Neural cell (in vitro differentiated cells): ENCODE results near the gene MXRA8. TPM values are rescaled to one million over a fixed set of nuclear protein-coding genes. Genes with fewer than 3 reads are reported as not detected.

ENCODE experiments used
- H2AFZ ChIP-seq: fragments of 200-600, 300-800 bp; sonication (generic), shearing (Covaris generic); 2 replicates; pipeline ENCODE4 v1.6.0; 2014; ENCODE audit warnings: low read depth, mild to moderate bottlenecking, antibody characterized with exemption, low read length, moderate library complexity
- H3F3A ChIP-seq: fragments of 200-600 bp; shearing (Covaris generic); 2 replicates; pipeline ENCODE4 v1.6.1; 2016; ENCODE audit warnings: mild to moderate bottlenecking, moderate library complexity, mixed read lengths, antibody characterized with exemption, low read length; ENCODE audit not compliant: insufficient read depth, poor library complexity, severe bottlenecking
- H3K27ac ChIP-seq: fragments of 200-600, 300-800 bp; sonication (generic), shearing (Covaris generic); 2 replicates; pipeline ENCODE4 v1.5.1; 2014; ENCODE audit warnings: mild to moderate bottlenecking, low read length, moderate library complexity
- H3K27me3 ChIP-seq: fragments of 300-800, 200-600 bp; sonication (generic), shearing (Covaris generic); 2 replicates; pipeline ENCODE4 v1.6.0; 2014; ENCODE audit warnings: mild to moderate bottlenecking, low read depth, low read length, moderate library complexity; ENCODE audit not compliant: insufficient read depth
- H3K36me3 ChIP-seq: fragments of 300-800, 200-600 bp; sonication (generic), shearing (Covaris generic); 2 replicates; pipeline ENCODE4 v1.5.1; 2014; ENCODE audit warnings: mild to moderate bottlenecking, antibody characterized with exemption, low read length, moderate library complexity; ENCODE audit not compliant: insufficient read depth
- H3K4me2 ChIP-seq: fragments of 300-800, 200-600 bp; sonication (generic), shearing (Covaris generic); 2 replicates; pipeline ENCODE4 v1.6.0; 2014; ENCODE audit warnings: mild to moderate bottlenecking, low read length
- H3K4me3 ChIP-seq: fragments of 300-800, 200-600 bp; sonication (generic), shearing (Covaris generic); 2 replicates; pipeline ENCODE4 v1.5.1; 2014; ENCODE audit warnings: mild to moderate bottlenecking, low read length, moderate library complexity
- H3K79me2 ChIP-seq: fragments of 200-600 bp; shearing (Covaris generic); replicated peaks from 2 replicates; pipeline ENCODE4 v1.6.0; 2014; ENCODE audit warnings: mild to moderate bottlenecking, low read length, moderate library complexity; ENCODE audit not compliant: insufficient read depth
- H3K9ac ChIP-seq: fragments of 300-800, 200-600 bp; sonication (generic), shearing (Covaris generic); 2 replicates; pipeline ENCODE4 v1.6.1; 2016; ENCODE audit warnings: mild to moderate bottlenecking, low read length, mixed read lengths
- H3K9me2 ChIP-seq: fragments of 200-600 bp; shearing (Covaris generic); 2 replicates; pipeline ENCODE4 v1.6.1; 2016; ENCODE audit warnings: mild to moderate bottlenecking, low read length, mixed read lengths; ENCODE audit not compliant: insufficient read depth
- H3K9me3 ChIP-seq: fragments of 200-600, 300-800 bp; sonication (generic), shearing (Covaris generic); 2 replicates; pipeline ENCODE4 v1.6.1; 2016; ENCODE audit warnings: mild to moderate bottlenecking, mixed run types, low read length, moderate library complexity, mixed read lengths
- H4K20me1 ChIP-seq: fragments of 200-600 bp; shearing (Covaris generic); 2 replicates; pipeline ENCODE4 v1.6.1; 2016; ENCODE audit warnings: mild to moderate bottlenecking, mixed run types; ENCODE audit not compliant: insufficient read depth
- EP300 ChIP-seq: fragments of 450-650 bp; conservative IDR thresholded peaks from 2 replicates; pipeline ENCODE4 v1.6.1; 2014; ENCODE audit warnings: antibody characterized with exemption, mild to moderate bottlenecking, moderate library complexity; ENCODE audit not compliant: poor library complexity, severe bottlenecking
- EZH2 ChIP-seq: fragments of 200-600, 300-800 bp; shearing (Covaris generic), sonication (generic); IDR thresholded peaks from 2 replicates; pipeline ENCODE4 v1.6.1; 2014; ENCODE audit warnings: antibody characterized with exemption, low read length, borderline replicate concordance, mild to moderate bottlenecking; ENCODE audit not compliant: insufficient read depth, poor library complexity, severe bottlenecking
- MXI1 ChIP-seq: fragments of 450-650 bp; conservative IDR thresholded peaks from 2 replicates; pipeline ENCODE4 v1.6.1; 2014; ENCODE audit warnings: antibody characterized with exemption, mild to moderate bottlenecking; ENCODE audit not compliant: poor library complexity, severe bottlenecking
- POLR2AphosphoS5 ChIP-seq: IDR thresholded peaks from 2 replicates; pipeline ENCODE4 v1.6.1; 2012
- RAD21 ChIP-seq: fragments of 450-650 bp; conservative IDR thresholded peaks from 2 replicates; pipeline ENCODE4 v1.6.1; 2014; ENCODE audit warnings: antibody characterized with exemption, mild to moderate bottlenecking, moderate library complexity
- SMC3 ChIP-seq: fragments of 450-650 bp; conservative IDR thresholded peaks from 2 replicates; pipeline ENCODE4 v1.6.1; 2014; ENCODE audit warnings: antibody characterized with exemption, mild to moderate bottlenecking, moderate library complexity; ENCODE audit not compliant: poor library complexity
- TAF1 ChIP-seq: IDR thresholded peaks from 2 replicates; pipeline ENCODE4 v1.6.1; 2012; ENCODE audit warnings: low read depth
- polyA plus RNA-seq: library from polyadenylated mRNA; depleted of rRNA; stranded (reverse); fragments of >200 nt; gene quantifications from 2 replicates; pipeline ENCODE4 v1.2.3, GENCODE V29; 2014
- TF ChIP-seq, protein P1 (sequence below): fragments of 450-650 bp; IDR thresholded peaks from 2 replicates; pipeline ENCODE4 v1.5.1; 2014; ENCODE audit warnings: antibody characterized with exemption, mild to moderate bottlenecking, moderate library complexity; ENCODE audit not compliant: poor library complexity, severe bottlenecking
- TF ChIP-seq, protein P2 (sequence below): IDR thresholded peaks from 2 replicates; pipeline ENCODE4 v1.6.1; 2012; ENCODE audit warnings: borderline replicate concordance

Gene MXRA8
- polyA plus RNA-seq, 1 donor from 2014 or later: 1.7 TPM

DNA sequence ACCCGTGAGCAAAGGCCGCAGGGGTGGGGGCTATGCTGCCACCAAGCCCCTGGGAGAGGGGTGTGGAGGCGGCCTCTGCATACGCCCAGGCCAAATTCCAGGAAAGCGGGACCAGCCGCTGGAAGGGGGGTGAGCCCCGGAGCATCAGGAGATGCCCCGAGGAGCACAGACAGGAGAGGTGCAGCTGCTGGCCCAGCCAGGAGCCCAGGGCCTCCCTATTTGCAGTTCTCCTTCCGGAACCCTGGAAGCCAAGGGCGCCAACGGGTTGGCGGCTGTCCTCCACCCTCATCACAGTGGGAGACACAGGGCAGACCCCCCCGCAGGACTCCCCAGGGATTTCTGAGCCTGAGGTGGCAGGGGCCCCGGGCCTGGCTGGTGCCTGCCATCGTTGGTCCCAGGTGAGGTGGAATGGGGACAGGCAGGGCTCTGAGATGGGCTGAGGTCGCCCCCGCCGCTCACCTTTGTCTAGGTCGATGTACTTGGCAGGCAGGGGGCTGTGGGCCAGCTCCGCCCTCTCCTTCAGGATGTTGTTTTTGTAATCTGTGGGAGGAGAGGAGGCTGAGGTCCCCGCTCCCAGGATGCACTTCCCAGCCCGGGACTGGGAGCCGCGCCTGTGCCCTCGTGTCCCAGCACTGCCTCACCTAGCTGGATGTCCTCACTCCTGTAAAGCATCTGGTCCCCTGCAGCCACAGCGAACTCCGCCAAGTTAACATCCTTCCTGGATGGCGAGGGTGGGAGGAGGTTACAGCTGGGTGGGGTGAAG lies 4.8 kb downstream of the MXRA8 start:
- Histone ChIP-seq H2AFZ (no peak overlapping the region), H3F3A (no peaks in the 10 kb centered on the region), H3K36me3 (no peaks in the 10 kb centered on the region), H3K4me3 (peak overlapping the region; percentile 55), H3K9me2 (no peaks in the 10 kb centered on the region), H4K20me1 (no peaks in the 10 kb centered on the region), H3K27me3 (peaks cover 26% of the 10 kb centered on the region), H3K9ac (peak overlapping the region; percentile 9), H3K9me3 (no peaks in the 10 kb centered on the region), H3K4me2 (no peak overlapping the region), H3K27ac (no peak overlapping the region), H3K79me2 (no peaks in the 10 kb centered on the region)
- no peak for TF ChIP-seq EP300
- TF ChIP-seq SMC3: no peak
- TF ChIP-seq MXI1: no peak
- TF ChIP-seq POLR2AphosphoS5: no peak
- TF ChIP-seq EZH2: no peak

DNA sequence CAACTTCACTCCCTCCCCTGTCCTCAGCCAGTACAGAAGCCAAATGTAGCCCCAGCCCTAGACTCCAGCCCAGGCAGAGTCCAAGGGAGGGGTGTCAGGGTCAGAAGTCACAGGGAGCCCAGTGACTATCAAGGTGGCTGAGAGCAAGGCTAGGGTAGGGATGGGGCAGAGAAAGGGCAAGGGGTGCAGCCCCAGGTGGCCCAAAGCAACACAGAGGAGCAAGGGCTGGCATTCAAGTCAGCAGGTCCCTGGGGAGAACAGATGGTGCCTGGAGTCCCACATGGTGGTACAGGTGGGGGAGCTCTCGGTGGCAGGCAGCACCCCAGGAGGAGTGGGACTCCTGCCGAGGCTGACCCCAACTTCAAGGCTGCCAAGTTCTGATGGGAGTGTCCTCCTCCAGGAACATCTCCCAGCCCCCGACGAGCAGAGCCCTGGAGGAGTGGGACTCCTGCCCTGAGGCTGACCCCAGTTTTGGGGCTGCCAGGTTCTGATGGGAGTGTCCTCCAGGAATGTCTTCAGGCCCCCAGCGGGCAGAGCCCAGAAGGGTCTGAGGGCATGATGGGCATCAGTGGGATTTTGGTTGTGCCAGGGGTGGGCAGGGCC lies 5.5 kb downstream of the MXRA8 start:
- Histone ChIP-seq H3K79me2 (peaks cover 5% of the 10 kb centered on the region), H3K27ac (no peak overlapping the region), H3K4me2 (no peak overlapping the region)

More for the DNA sequence above, 5.5 kb downstream of the MXRA8 start:
- Histone ChIP-seq H3F3A (no peaks in the 10 kb centered on the region), H2AFZ (no peak overlapping the region), H3K27me3 (peaks cover 26% of the 10 kb centered on the region), H3K9me2 (no peaks in the 10 kb centered on the region), H3K36me3 (no peaks in the 10 kb centered on the region), H3K9me3 (no peaks in the 10 kb centered on the region), H3K4me3 (no peak overlapping the region), H4K20me1 (peaks cover 3% of the 10 kb centered on the region), H3K9ac (no peak overlapping the region)
- no peak for TF ChIP-seq RAD21
- TF ChIP-seq SMC3: no peak
- no peak for TF ChIP-seq EZH2
- TF ChIP-seq, protein P1, sequence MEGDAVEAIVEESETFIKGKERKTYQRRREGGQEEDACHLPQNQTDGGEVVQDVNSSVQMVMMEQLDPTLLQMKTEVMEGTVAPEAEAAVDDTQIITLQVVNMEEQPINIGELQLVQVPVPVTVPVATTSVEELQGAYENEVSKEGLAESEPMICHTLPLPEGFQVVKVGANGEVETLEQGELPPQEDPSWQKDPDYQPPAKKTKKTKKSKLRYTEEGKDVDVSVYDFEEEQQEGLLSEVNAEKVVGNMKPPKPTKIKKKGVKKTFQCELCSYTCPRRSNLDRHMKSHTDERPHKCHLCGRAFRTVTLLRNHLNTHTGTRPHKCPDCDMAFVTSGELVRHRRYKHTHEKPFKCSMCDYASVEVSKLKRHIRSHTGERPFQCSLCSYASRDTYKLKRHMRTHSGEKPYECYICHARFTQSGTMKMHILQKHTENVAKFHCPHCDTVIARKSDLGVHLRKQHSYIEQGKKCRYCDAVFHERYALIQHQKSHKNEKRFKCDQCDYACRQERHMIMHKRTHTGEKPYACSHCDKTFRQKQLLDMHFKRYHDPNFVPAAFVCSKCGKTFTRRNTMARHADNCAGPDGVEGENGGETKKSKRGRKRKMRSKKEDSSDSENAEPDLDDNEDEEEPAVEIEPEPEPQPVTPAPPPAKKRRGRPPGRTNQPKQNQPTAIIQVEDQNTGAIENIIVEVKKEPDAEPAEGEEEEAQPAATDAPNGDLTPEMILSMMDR: no peak
- TF ChIP-seq POLR2AphosphoS5: no peak
- no peak for TF ChIP-seq EP300
- TF ChIP-seq, protein P2, sequence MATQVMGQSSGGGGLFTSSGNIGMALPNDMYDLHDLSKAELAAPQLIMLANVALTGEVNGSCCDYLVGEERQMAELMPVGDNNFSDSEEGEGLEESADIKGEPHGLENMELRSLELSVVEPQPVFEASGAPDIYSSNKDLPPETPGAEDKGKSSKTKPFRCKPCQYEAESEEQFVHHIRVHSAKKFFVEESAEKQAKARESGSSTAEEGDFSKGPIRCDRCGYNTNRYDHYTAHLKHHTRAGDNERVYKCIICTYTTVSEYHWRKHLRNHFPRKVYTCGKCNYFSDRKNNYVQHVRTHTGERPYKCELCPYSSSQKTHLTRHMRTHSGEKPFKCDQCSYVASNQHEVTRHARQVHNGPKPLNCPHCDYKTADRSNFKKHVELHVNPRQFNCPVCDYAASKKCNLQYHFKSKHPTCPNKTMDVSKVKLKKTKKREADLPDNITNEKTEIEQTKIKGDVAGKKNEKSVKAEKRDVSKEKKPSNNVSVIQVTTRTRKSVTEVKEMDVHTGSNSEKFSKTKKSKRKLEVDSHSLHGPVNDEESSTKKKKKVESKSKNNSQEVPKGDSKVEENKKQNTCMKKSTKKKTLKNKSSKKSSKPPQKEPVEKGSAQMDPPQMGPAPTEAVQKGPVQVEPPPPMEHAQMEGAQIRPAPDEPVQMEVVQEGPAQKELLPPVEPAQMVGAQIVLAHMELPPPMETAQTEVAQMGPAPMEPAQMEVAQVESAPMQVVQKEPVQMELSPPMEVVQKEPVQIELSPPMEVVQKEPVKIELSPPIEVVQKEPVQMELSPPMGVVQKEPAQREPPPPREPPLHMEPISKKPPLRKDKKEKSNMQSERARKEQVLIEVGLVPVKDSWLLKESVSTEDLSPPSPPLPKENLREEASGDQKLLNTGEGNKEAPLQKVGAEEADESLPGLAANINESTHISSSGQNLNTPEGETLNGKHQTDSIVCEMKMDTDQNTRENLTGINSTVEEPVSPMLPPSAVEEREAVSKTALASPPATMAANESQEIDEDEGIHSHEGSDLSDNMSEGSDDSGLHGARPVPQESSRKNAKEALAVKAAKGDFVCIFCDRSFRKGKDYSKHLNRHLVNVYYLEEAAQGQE: no peak
- no peak for TF ChIP-seq TAF1
- no peak for TF ChIP-seq MXI1
